Mesenteric fat pad (tissue), 1 donor: ENCODE data around the gene PTPRC. TPM values are rescaled to one million over a fixed set of nuclear protein-coding genes. Genes with fewer than 3 reads are reported as not detected.
"Not testable (repeated sequence)": the region's sequence is repeated elsewhere in the genome, so short reads cannot be mapped to it uniquely, and the experiment has no call there.

Source experiments
- DNase-seq: peaks from one replicate; pipeline ENCODE4 v3.0.0-alpha.2; 2020; ENCODE audit warnings: low spot score
- long read RNA-seq: library from polyadenylated mRNA; unstranded; transcript quantifications from one replicate; pipeline ENCODE4 v2.0.0, GENCODE V29; 2020
- total RNA-seq: library from RNA; stranded (reverse); fragmentation: NEBNext Ultra II Directional; extraction: Animal tissue kit (Norgen Biotek cat#: 25700); gene quantifications from one replicate; pipeline ENCODE4 v1.2.1, GENCODE V29; 2021
- donor health status: DM: yes; HTN: yes; CAD: no.

PTPRC gene
- 65.8 TPM for total RNA-seq
- long read RNA-seq, partial matches to known transcripts, result 40 of 49 reads
- long read RNA-seq, other reads (novel, unspliced or antisense), result 8 of 49 reads

- DNase-seq, result no peak
These were observed at the start of gene PTPRC for GRCh38 chr1:198638894-198639635. Gene PTPRC, plus strand, starts transcription at chr1:198639040. Its CDS starts 229 bp downstream, at chr1:198639269.

GRCh38 chr1:198590454-198590853 lies 48.4 kb upstream of the PTPRC start:
- DNase-seq, result no peak

GRCh38 chr1:198595765-198596164 lies 43.1 kb upstream of the PTPRC start:
- no peak for DNase-seq

GRCh38 chr1:198597690-198598430 lies 41.0 kb upstream of the PTPRC start:
- no peak for DNase-seq

GRCh38 chr1:198598796-198599321 lies 40.0 kb upstream of the PTPRC start:
- no peak for DNase-seq

- DNase-seq, result no peak
These were observed 39.1 kb upstream of the PTPRC start for GRCh38 chr1:198599749-198600148.

- DNase-seq, result no peak
These were observed 37.9 kb upstream of the PTPRC start for GRCh38 chr1:198600906-198601305.

GRCh38 chr1:198601310-198601709 lies 37.5 kb upstream of the PTPRC start:
- DNase-seq, result not testable (repeated sequence)

GRCh38 chr1:198601936-198602889 lies 36.6 kb upstream of the PTPRC start:
- DNase-seq, result no peak

GRCh38 chr1:198604975-198605374 lies 33.9 kb upstream of the PTPRC start:
- DNase-seq, result no peak

- DNase-seq, result no peak
These were observed 33.4 kb upstream of the PTPRC start for GRCh38 chr1:198605406-198605805.

GRCh38 chr1:198606020-198606438 lies 32.8 kb upstream of the PTPRC start:
- no peak for DNase-seq

GRCh38 chr1:198607714-198608113 lies 31.1 kb upstream of the PTPRC start:
- DNase-seq, result no peak

GRCh38 chr1:198610362-198610761 lies 28.5 kb upstream of the PTPRC start:
- no peak for DNase-seq

GRCh38 chr1:198611219-198611618 lies 27.6 kb upstream of the PTPRC start:
- no peak for DNase-seq

- DNase-seq, result no peak
These were observed 26.2 kb upstream of the PTPRC start for GRCh38 chr1:198612471-198613260.

GRCh38 chr1:198617406-198617805 lies 21.4 kb upstream of the PTPRC start:
- DNase-seq, result no peak

- no peak for DNase-seq
These were observed 19.3 kb upstream of the PTPRC start for GRCh38 chr1:198619375-198620140.

- DNase-seq, result no peak
These were observed 18.6 kb upstream of the PTPRC start for GRCh38 chr1:198620218-198620617.
